K562 (cell line): ENCODE results near the gene RNF112. TPM values are rescaled to one million over a fixed set of nuclear protein-coding genes. Genes with fewer than 3 reads are reported as not detected.

ENCODE experiments used
- ATAC-seq: fragments of 200-7000 bp; cut with Tn5 transposase; 3 replicates; pipeline ENCODE4 v1.9.1; 2020; ENCODE audit warnings: moderate library complexity
- BruUV-seq: library from RNA; stranded (reverse); fragments of 400-500 nt; replicated peaks from 2 replicates; lab custom pipeline; 2021; lab: Mats Ljungman, UMichigan
- CTCF ChIA-PET: fragments of 300-600 bp; formaldehyde crosslinking; extraction: SDS; loops from one replicate; lab custom pipeline; 2021; ENCODE audit warnings: low intra/inter-chr PET ratio; lab: Yijun Ruan, JAX
- POLR2A ChIA-PET: fragments of 300-600, 350-650 bp; sonication (Branson Sonifier 250); formaldehyde crosslinking; extraction: SDS; loops from one replicate; lab custom pipeline; 2021; ENCODE audit warnings: antibody characterized with exemption, inconsistent platforms; lab: Yijun Ruan, JAX
- DNase-seq, 4 experiments: peaks; one replicate each; pipeline versions ENCODE4 v3.0.0 to v3.0.0-alpha.2; 2011 to 2018; ENCODE audit warnings: low spot score in 3 of 4, mixed read lengths in 3 of 4; ENCODE audit errors: extremely low read depth in 1 of 4
- FAIRE-seq: peaks from 2 replicates; lab custom pipeline; 2011; peaks lifted over from hg19 to GRCh38; lab: Jason Lieb, UNC
- H2AFZ ChIP-seq: 2 replicates; pipeline ENCODE4 v1.6.0; 2011; ENCODE audit warnings: low read depth, low read length, control low read depth, inconsistent platforms
- H3K27ac ChIP-seq: fragments of 200-600 bp; 3 replicates; pipeline ENCODE4 v1.8.0; 2011; ENCODE audit warnings: low read depth, mild to moderate bottlenecking, control low read depth, inconsistent platforms, low read length, moderate library complexity, mixed read lengths; ENCODE audit errors: extremely low read depth
- H3K27me3 ChIP-seq, 2 experiments: fragments of 300-600 bp in 1 of 2; 2 replicates in 1 of 2; 3 replicates in 1 of 2; pipeline versions ENCODE4 v1.6.0 to v1.8.0; 2011; ENCODE audit warnings: inconsistent platforms in 2 of 2, low read length in 2 of 2, mild to moderate bottlenecking in 1 of 2, mixed read lengths in 1 of 2, moderate library complexity in 1 of 2; ENCODE audit not compliant: control insufficient read depth in 2 of 2, insufficient read depth in 2 of 2
- H3K36me3 ChIP-seq: fragments of 300-600 bp; 3 replicates; pipeline ENCODE4 v1.8.0; 2011; ENCODE audit warnings: mild to moderate bottlenecking, low read length, inconsistent platforms; ENCODE audit not compliant: control insufficient read depth, insufficient read depth
- H3K4me1 ChIP-seq, 2 experiments: fragments of 200-600 bp in 1 of 2; replicated peaks in 1 of 2; 2 replicates in 1 of 2; 3 replicates in 1 of 2; pipeline versions ENCODE4 v1.5.1 to v1.8.0; 2011; ENCODE audit warnings: inconsistent platforms in 2 of 2, low read length in 2 of 2, mild to moderate bottlenecking in 1 of 2, mixed read lengths in 1 of 2, moderate library complexity in 1 of 2; ENCODE audit not compliant: control insufficient read depth in 2 of 2, insufficient read depth in 2 of 2
- H3K4me2 ChIP-seq: 2 replicates; pipeline ENCODE4 v1.6.1; 2011; ENCODE audit warnings: low read length, control low read depth, inconsistent platforms, mixed read lengths; ENCODE audit not compliant: insufficient read depth
- H3K4me3 ChIP-seq: fragments of 200-600 bp; sonication (generic), shearing (Covaris generic); 2 replicates; pipeline ENCODE4 v1.5.1; 2016; ENCODE audit warnings: control low read depth, inconsistent platforms
- H3K79me2 ChIP-seq: fragments of 200-600 bp; 3 replicates; pipeline ENCODE4 v1.8.0; 2011; ENCODE audit warnings: low read length, inconsistent platforms; ENCODE audit not compliant: control insufficient read depth, insufficient read depth
- H3K9ac ChIP-seq, 2 experiments: 2 replicates each; pipeline versions ENCODE4 v1.6.0 to v1.6.1; 2011; ENCODE audit warnings: low read depth in 2 of 2, low read length in 2 of 2, control low read depth in 1 of 2, inconsistent platforms in 1 of 2, mild to moderate bottlenecking in 1 of 2, mixed read lengths in 1 of 2; ENCODE audit not compliant: insufficient read depth in 1 of 2
- H3K9me1 ChIP-seq: one replicate; pipeline ENCODE4 v1.6.0; 2011; ENCODE audit warnings: inconsistent platforms, mild to moderate bottlenecking, low read length, moderate library complexity; ENCODE audit not compliant: control insufficient read depth, insufficient read depth
- H3K9me3 ChIP-seq: replicated peaks from 2 replicates; pipeline ENCODE4 v1.5.1; 2011; ENCODE audit warnings: low read depth, low read length, inconsistent platforms; ENCODE audit not compliant: control insufficient read depth, insufficient read depth
- H4K20me1 ChIP-seq: replicated peaks from 2 replicates; pipeline ENCODE4 v1.6.1; 2011; ENCODE audit warnings: low read length, inconsistent platforms, mixed read lengths; ENCODE audit not compliant: control insufficient read depth, insufficient read depth
- NFE2L1 ChIP-seq: fragments of 450-650 bp; IDR thresholded peaks from 2 replicates; pipeline ENCODE4 v1.6.1; 2016; ENCODE audit warnings: missing genetic modification characterization, low read depth, mild to moderate bottlenecking, missing compliant biosample characterization, moderate library complexity, borderline replicate concordance
- WGBS: fragments of 100-300 bp; shearing (Covaris generic); methylation state at CpG from one replicate; pipeline ENCODE4 v1.1.6; 2016; ENCODE audit warnings: low coverage, mixed read lengths; ENCODE audit not compliant: insufficient coverage; ENCODE audit errors: missing lambda C conversion rate; 5-methylcytosine and 5-hydroxymethylcytosine counted together
- in situ Hi-C: fragments of 300-500 bp; cut with MboI; formaldehyde crosslinking; loops from 4 replicates; pipeline ENCODE4 v1.15.0; 2018; ENCODE audit warnings: inconsistent platforms, mixed read lengths
- intact Hi-C: fragments of 100-400 bp; cut with micrococcal nuclease; formaldehyde crosslinking; loops from 2 replicates; pipeline ENCODE4 v1.14.2; 2022
- polyA plus RNA-seq, 8 experiments: library from polyadenylated mRNA; depleted of rRNA in 4 of 8; stranded (reverse) in 5 of 8; unstranded in 3 of 8; fragments of >200 nt; fragmentation: Nextera tagmentation in 2 of 8; fragmentation: Illumina TruSeq in 1 of 8; extraction: Ambion mirVana in 2 of 8; extraction: Trizol in 1 of 8; gene quantifications; 2 replicates each; pipeline versions ENCODE4 v1.2.1 to v1.2.3, GENCODE V29; 2011 to 2014; ENCODE audit warnings: inconsistent platforms in 1 of 8, missing spikeins in 1 of 8
- total RNA-seq, 7 experiments: library from RNA; depleted of rRNA in 6 of 7; stranded (reverse); fragments of >200 nt in 6 of 7; fragmentation: Illumina TruSeq in 2 of 7; extraction: Trizol in 2 of 7; gene quantifications; 2 replicates each; pipeline versions ENCODE4 v1.2.1 to v1.2.3, GENCODE V29; 2011 to 2021; ENCODE audit warnings: low replicate concordance in 1 of 7
- TF ChIP-seq, protein P1 (sequence below), 2 experiments: fragments of 450-650 bp in 1 of 2; sonication (generic) in 1 of 2; formaldehyde crosslinking; conservative IDR thresholded peaks; 2 replicates each; pipeline versions ENCODE4 v1.4.0 to v1.8.1; 2020 to 2022; ENCODE audit warnings: mild to moderate bottlenecking in 1 of 2, missing genetic modification reagents in 1 of 2
- TF ChIP-seq, protein P2 (sequence below): fragments of 450-650 bp; IDR thresholded peaks from 2 replicates; pipeline ENCODE4 v1.6.1; 2016; ENCODE audit warnings: missing biosample characterization, missing genetic modification characterization

Gene RNF112
- total and polyA plus RNA-seq, 9 of the 15 experiments (the other 6 are each of a cell fraction or from before 2014, with no cell fraction given), result 0.05 TPM; not detected in 8

- Histone ChIP-seq H3K9me3 (no peaks in the 10 kb centered on the region), H3K4me2 (no peak overlapping the region), H3K9me1 (no peaks in the 10 kb centered on the region), H3K79me2 (no peaks in the 10 kb centered on the region), H3K4me3 (no peak overlapping the region), H3K9ac (no peak overlapping the region), H3K4me1 (no peaks in the 10 kb centered on the region; a peak in 1 of 5 replicates), H4K20me1 (no peaks in the 10 kb centered on the region), H3K27me3 (peaks cover 2 to 37% of the 10 kb centered on the region in 2 experiments), H3K27ac (no peak overlapping the region), H3K36me3 (no peaks in the 10 kb centered on the region), H2AFZ (no peak overlapping the region)
- DNase-seq, result no peak
- TF ChIP-seq NFE2L1, result no peak
- TF ChIP-seq, protein P1, sequence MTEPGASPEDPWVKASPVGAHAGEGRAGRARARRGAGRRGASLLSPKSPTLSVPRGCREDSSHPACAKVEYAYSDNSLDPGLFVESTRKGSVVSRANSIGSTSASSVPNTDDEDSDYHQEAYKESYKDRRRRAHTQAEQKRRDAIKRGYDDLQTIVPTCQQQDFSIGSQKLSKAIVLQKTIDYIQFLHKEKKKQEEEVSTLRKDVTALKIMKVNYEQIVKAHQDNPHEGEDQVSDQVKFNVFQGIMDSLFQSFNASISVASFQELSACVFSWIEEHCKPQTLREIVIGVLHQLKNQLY (CRISPR knock-in tag; conservative IDR thresholded peaks at IDR 0.05), result no peak
- TF ChIP-seq, protein P2, sequence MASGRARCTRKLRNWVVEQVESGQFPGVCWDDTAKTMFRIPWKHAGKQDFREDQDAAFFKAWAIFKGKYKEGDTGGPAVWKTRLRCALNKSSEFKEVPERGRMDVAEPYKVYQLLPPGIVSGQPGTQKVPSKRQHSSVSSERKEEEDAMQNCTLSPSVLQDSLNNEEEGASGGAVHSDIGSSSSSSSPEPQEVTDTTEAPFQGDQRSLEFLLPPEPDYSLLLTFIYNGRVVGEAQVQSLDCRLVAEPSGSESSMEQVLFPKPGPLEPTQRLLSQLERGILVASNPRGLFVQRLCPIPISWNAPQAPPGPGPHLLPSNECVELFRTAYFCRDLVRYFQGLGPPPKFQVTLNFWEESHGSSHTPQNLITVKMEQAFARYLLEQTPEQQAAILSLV (tag), result no peak
- WGBS, result 8% methylated on average over 6 of the region's 10 CpGs
- CTCF ChIA-PET, result no interaction called here
- POLR2A ChIA-PET, result interaction anchor here (1.7 kb wide), 1 partner anchor 10 kb away, joined by 4 read pairs; no protein-coding TSS in a partner anchor
- in situ Hi-C loops, result no loop called here
- no peak for FAIRE-seq
- no peak for ATAC-seq
- no TSS peak for BruUV-seq
- intact Hi-C loops, result no loop called here
Measured at GRCh38 chr17:19407601-19408345, 3.3 kb upstream of the RNF112 start.
